Umbilical cord (tissue), 2 donors: Measurements from ENCODE around the gene SSU72. TPM values are rescaled to one million over a fixed set of nuclear protein-coding genes. Genes with fewer than 3 reads are reported as not detected.
"Not testable (repeated sequence)": the region's sequence is repeated elsewhere in the genome, so short reads cannot be mapped to it uniquely, and the experiment has no call there.

Experiments
- DNase-seq: peaks from one replicate; pipeline ENCODE4 v3.0.0-alpha.2; 2015; ENCODE audit warnings: low spot score
- total RNA-seq: library from RNA; depleted of rRNA; stranded (reverse); fragments of >200 nt; gene quantifications from one replicate; pipeline ENCODE4 v1.2.3, GENCODE V29; 2014; ENCODE audit warnings: low replicate concordance; ENCODE audit not compliant: insufficient read depth

SSU72 gene
- total RNA-seq, 1 donor from 2014 or later = 44.3 TPM

GRCh38 chr1:1542766-1543705, 31.6 kb downstream of the SSU72 start:
- DNase-seq = no peak

- DNase-seq = no peak
Observed at GRCh38 chr1:1541956-1542765, 32.5 kb downstream of the SSU72 start.

GRCh38 chr1:1540818-1541628, 33.6 kb downstream of the SSU72 start:
- no peak for DNase-seq

GRCh38 chr1:1540090-1540817, 34.4 kb downstream of the SSU72 start, which contains the start of gene TMEM240:
TMEM240 (minus strand) TSS chr1:1540624; CDS start chr1:1540346, 278 bp downstream.
- peak; percentile 87 for DNase-seq

GRCh38 chr1:1539310-1540089, 35.2 kb downstream of the SSU72 start:
- DNase-seq = peak; percentile 36

- no peak for DNase-seq
Observed at GRCh38 chr1:1538989-1539309, 35.7 kb downstream of the SSU72 start.

- no peak for DNase-seq
Observed at GRCh38 chr1:1538334-1538733, 36.3 kb downstream of the SSU72 start.

- no peak for DNase-seq
Observed at GRCh38 chr1:1537626-1538250, 36.9 kb downstream of the SSU72 start.

GRCh38 chr1:1536938-1537546, 37.6 kb downstream of the SSU72 start:
- DNase-seq = no peak

- no peak for DNase-seq
Observed at GRCh38 chr1:1536019-1536937, 38.4 kb downstream of the SSU72 start.

GRCh38 chr1:1535201-1536018, 39.3 kb downstream of the SSU72 start:
- no peak for DNase-seq

- DNase-seq = no peak
Observed at GRCh38 chr1:1534401-1535154, 40.1 kb downstream of the SSU72 start.

GRCh38 chr1:1533894-1534291, 40.8 kb downstream of the SSU72 start:
- not testable (repeated sequence) for DNase-seq

- DNase-seq = not testable (repeated sequence)
Observed at GRCh38 chr1:1533176-1533893, 41.3 kb downstream of the SSU72 start.

GRCh38 chr1:1531947-1532346, 42.7 kb downstream of the SSU72 start:
- DNase-seq = no peak

GRCh38 chr1:1529936-1530335, 44.7 kb downstream of the SSU72 start:
- DNase-seq = no peak
